ENCODE results near the gene MED13L.
A peak's percentile ranks its signal among the peaks of the same experiment; 100 is the strongest.

The MED13L gene

DNA sequence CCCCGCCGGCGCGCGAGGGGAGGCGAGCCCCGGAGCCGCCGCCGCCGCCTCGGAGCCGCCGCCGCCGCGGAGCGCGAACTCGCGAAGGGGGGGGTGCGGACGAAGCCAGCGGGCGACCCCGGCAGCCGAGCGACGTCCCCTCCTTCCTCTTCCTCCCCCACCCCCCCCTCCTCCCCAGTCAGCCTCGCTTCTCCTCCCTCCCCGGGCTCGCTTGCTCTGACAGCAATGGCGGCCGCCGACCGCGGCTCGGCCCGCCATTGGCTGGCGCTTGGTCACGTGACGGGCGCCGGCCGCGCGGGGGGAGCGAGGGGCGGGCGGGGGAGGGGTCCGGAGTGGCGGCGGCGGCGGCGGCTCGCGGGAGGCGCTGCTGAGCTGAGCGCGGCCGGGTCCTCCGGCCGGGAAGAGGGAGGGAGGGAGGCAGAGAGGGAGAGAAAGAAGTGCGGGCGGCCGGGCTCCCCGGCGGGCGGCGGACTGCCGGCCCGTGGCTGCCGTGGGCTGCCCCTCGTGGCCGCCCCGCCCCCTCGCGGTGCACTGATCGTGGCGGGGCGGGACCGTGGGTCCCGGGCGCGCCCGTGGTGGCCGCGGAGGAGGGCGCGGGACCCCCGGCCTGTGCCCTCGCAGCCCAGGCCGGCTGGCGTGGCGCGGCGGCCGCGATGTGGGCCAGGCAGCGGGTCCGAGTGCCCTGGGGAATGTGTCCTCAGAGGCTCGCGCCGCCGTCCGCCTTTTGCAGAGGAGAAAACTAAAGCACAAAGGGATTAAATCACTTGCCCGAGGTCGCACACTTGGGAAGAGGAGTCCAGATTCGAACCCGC lies at the start of gene MED13L:
MED13L (minus strand) TSS at position 227 of the 812 bp plus-strand sequence. CDS start 562 bp downstream, outside the sequence.
- DNase-seq = peak; percentile 50 to 94 (median 88)
- intact Hi-C loops (cut with DNase I) = loop anchor here (5.0 to 10.0 kb wide), 2 partner anchors 325 to 427 kb away; no protein-coding TSS in a partner anchor

DNA sequence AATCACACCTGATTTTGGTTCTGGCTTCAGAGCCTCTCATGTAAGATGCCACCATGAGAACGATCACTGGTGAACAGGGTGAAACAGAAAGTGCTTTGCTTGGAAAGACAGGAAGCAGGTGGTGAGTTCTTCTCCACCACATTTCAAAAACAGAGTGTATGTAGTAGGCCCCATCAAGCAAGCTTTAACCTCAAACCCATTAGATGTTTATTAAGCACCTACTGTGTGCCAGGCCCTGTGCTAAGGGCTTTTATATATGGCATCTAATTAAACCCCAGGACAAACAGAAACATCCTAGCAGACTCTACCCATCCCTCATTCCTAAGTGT lies 47.8 kb upstream of the MED13L start:
- intact Hi-C loops (cut with DNase I) = no loop called here
- DNase-seq = no peak

DNA sequence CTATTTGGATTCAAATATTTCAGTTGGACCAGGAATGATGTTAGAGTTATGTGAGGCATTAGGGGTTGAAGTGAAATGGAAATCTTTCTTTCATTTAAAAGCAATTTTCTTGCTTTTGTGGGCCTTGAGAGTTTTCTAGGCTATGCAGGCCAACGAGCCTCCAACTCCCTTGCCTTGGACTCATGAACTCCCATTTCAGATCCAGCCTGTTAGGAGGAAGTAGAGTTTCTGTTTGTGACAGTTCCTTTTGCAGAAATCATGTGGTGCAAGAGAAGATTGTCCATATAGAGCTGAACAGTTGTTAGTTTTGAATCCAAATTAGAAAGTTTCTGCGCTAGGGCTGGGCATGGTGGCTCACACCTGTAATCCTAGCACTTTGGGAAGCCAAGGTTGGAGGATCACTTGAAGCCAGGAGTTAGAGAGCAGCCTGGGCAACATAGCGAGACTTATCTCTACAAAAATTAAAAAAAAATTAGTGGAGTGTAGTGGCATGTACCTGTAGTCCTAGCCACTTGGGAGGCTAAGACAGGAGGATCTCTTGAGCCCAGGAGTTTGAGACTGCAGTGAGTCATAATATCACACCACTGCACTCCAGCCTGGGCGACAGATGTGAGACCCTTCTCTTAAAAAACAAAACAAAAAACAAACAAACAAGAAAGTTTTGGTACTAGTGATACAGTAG lies 47.3 kb upstream of the MED13L start:
- intact Hi-C loops (cut with DNase I) = no loop called here
- peak in 1 of 42 donors; percentile 4 for DNase-seq

DNA sequence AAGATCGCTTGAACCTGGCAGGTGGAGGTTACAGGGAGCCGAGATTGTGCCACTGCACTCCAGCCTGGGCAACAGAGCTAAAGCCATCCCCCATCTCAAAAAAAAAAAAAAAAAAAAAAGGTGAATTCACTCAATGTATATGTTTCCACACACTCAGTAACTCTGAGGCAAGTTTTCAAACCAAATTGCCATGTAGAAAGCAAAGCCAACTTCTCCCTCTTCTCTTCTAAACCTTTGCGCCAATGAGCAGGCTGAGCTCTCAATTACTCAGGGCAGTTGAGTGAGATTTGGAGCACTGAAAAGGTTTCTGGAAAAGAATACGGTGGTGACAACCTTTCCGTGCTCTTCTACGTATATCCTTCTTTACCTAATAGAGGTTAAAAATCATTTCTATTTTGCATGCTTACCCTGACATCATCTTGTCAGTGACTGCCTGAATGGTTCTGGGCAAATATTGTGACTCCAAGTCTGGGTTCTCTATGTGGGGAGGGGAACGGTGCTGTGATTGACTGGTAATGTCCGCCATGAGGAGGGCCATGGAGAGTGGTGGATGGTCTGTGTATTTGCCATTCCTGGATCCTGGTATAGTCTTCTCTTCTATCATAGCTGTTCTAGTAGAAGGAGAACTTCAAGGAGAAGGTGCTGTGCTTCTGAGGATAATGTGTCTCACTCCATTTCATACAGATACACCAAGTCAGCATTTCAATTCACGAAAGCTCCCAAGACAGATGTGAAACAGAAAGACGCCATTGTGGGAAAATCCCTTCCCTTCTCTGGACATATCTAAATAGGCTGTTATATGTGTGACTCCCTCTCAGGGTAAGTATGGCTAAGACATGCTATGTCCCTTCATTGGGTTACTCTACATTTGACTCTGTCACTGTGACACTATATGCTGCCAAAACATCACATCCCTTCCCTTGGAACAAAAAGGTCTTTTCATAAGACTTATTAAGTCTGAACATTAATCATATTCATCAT lies 46.2 kb upstream of the MED13L start:
- intact Hi-C loops (cut with DNase I) = no loop called here
- DNase-seq = no peak

DNA sequence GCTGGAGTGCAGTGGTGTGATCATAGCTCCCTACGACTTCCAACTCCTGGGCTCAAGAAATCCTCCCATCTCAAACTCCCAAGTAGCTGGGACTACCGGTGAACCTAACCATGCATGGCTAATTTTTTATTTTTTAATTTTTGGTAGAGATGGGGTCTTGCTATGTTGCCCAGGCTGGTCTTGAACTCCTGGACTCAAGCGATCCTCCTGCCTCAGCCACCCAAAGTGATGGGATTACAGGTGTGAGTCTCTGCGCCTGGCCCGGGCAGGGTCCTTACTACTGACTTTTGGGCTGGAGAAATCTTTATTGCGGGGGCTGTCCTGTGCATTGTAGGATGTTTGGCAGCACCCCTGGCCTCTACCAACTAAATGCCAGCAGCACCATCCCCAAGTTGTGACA lies 44.4 kb upstream of the MED13L start:
- intact Hi-C loops (cut with DNase I) = no loop called here
- no peak for DNase-seq

DNA sequence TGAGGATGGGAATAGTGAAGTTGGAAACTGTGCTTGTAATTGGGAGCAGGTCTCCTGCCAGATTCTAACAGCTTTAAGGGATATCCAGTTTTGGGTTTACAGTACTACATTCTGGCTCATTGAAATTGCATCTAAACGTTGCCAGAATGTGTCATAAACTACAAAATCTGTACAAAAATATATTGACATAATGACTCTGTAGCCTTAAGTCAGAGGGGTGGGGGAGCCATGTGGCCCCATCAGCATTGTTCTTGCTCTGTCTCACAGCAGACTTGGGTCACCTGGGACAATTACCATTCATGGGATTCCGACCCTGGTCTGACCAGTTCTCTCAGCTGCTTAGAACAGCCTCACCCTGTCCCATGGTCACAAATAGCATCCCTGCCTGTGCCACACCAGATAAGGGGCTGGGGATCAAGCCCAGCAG lies 43.3 kb upstream of the MED13L start:
- no peak for DNase-seq
- intact Hi-C loops (cut with DNase I) = no loop called here

DNA sequence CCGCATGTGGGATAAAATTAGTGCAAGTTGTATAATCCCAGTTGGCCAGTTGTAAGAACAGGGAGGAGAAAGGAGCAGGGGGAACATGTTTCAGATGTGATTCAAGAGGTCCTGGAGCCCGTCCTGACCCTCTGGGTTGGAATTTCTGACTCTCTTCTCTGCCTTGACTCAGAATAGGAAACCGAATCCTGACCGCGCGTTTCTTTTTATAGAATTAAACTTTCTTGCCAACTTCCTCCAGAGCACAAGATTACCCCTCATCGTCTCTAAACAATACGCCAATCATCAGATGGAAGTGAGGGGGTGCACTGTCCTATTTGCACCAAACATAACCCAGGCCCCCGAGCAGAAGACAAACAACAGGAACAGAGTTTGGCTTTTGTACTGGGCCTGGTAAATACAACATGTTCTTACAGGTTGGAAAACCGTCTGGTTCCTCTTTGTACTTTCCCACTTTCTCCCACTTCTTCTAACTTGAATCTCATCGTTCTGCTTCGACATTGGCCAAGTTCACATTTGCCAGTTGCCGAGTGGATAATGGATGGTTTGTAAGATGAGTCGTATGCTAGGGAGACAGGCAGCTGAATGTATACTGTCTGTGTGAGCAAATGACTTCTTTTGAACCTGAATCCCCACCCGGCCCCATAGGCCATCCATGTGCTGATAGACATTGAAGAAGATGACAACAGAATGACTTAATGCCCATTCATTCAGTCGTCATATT lies 42.6 kb upstream of the MED13L start:
- intact Hi-C loops (cut with DNase I) = no loop called here
- peak in 11 of 42 donors; percentile 5 to 49 (median 17) for DNase-seq

DNA sequence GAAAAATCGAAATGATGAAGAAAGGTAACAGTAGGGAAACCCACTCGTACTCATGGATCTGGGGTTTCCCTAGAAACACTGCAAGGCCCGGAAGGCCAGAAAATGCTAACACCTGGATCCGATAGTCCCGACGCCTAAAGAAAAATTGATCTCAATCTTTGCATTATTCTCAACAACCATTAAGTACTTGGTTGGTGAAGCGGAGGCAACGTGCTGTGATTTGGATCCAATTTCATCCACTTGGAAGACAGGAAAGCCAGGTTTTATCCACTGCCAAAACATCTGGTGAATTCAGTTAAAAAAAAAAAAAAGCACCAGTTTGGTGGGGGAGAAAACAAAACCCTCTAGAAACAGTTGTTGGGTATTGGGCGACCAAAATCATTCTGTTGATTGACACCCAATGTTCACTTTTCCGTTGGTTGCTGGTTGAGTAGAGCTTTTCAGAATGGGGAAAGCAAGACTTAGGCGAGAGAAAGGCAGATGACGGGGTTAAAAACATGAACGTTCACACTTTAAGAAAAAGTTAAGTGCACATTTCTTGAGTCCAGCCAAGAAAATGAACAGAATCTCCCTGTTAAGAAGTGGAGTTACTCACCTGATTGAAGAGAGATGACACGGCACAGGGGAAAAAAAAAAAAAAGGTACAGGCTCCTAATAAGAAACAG lies 41.9 kb upstream of the MED13L start:
- DNase-seq = no peak
- intact Hi-C loops (cut with DNase I) = no loop called here

DNA sequence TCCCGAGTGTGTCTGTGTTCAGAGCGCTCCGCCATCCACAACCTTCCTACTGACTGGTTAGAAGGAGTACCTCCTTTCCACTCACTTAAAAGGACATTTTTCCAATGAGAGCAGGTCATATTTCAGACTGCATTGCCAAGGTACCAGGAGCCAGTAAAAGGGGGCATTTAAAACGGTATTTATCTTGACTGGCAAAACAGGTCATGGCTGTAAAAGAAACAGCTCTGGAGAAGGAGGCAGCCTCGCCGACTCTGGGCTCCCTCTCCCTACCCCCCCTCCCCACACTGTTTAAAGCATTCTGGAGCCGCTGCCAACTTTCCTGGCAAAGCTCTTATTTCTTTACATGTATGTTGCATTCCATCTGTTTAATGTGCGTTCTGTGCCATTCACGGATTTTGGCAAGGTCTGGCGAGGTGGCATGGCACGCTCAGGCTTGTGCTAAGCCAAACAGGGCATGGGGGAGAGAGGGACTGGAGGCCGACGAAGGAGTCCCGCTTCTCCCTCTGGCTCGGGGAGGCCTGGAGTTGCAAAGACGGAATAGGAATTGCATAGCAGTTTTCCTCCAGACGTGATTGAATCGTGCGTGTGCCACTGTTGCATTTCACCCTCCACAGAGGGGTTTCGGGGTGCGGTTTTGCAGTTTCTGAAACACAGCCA lies 41.2 kb upstream of the MED13L start:
- DNase-seq = no peak
- intact Hi-C loops (cut with DNase I) = no loop called here

DNA sequence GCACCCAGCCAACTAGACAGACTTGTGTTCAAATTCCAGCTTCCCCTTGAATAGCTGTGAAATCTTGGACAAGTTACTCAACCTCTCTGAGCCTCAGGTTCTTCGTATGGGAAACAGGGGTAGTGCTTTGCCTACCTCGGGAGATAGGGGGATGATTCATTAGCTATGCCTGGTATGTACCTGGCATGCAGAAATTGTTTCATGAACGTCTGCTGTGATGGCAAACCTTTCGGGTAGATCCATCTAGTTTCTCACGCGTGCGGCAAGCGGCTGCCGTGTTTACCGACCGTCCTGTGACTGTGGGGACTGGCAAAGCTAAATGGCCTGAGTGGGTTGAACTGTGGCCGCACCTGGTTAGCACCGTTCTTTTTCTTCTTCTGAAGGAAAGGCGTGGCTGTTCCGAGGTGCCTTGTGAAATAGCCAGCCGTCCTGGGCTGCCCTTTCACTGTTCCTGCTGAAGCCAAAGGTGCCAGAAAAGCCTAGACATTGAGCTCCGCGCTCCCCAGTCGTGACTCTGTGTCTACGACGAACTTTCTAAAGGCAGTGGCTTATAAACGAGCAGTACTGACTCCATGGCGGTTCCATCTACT lies 40.6 kb upstream of the MED13L start:
- DNase-seq = no peak
- intact Hi-C loops (cut with DNase I) = no loop called here

DNA sequence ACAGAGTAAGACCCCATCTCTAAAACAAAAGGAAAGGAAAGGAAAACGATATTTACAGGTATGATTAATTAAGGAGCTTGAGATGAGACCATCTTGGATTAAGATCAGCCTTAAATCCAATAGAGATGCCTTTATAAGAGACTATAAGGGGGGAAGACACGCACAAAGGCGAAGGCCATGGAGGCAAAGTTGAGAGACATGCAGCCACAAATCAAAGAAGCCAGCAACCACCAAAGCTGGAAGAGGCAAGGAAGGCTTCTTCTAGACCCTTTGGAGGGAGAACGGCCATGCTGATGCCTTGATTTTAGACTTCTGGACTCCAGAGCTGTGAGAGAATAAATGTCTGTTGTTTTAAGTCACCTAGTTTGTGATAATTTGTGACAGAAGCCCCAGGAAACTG lies 39.6 kb upstream of the MED13L start:
- no peak for DNase-seq
- intact Hi-C loops (cut with DNase I) = no loop called here

DNA sequence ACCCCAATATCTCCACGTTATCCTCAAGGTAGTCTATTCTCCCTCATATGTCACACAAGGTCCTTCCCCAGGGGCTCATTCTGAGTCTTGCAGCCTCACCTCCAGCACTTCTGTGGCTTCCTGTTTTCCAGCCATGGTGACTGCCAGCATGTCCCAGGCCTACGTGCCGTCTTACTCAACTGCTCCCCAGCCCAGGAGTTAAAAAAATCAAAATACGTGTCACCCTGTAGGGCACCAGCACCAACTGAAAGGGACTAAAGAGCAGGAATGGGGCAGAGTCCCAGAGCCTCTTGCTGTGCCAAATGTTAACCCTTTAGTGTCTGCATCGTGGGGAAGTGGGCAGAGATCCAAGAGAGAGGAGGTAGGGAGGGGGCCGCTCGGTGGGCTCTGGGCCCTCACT lies 37.0 kb upstream of the MED13L start:
- intact Hi-C loops (cut with DNase I) = no loop called here
- no peak for DNase-seq

DNA sequence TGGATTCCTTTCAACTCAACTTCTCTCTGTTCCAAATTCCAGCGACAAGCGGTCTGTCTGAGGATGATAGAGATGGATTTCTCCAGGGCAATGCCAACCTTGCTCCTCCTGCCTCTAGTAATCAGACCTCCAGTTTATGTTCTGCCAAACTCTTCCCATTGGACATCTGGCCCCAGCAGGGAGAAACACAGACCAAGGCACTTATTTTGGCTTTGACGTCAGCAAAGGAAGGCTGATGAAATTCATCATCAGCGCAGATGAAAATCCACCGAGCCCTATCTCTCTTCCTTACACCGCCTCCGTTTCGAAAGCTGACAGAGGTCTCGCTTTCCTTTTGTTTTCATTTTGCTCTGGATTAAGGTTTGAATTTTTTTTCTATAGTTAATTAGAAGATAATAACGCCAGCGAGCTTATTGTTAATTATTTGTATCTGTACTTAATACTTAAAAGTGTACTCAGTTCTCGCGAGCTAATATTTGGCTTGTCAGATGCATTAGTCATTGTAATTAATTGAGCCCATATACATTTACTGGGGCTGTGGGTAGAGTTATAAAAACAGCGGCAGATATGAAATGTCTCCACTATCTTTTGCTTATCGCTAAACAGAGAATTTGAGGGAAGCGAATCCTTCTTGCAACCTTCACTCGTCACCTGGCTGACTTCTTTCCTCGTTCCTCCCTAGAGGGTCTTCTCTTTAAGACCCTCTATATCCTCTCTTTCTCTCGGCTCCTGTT lies 35.9 kb upstream of the MED13L start:
- intact Hi-C loops (cut with DNase I) = no loop called here
- no peak for DNase-seq

DNA sequence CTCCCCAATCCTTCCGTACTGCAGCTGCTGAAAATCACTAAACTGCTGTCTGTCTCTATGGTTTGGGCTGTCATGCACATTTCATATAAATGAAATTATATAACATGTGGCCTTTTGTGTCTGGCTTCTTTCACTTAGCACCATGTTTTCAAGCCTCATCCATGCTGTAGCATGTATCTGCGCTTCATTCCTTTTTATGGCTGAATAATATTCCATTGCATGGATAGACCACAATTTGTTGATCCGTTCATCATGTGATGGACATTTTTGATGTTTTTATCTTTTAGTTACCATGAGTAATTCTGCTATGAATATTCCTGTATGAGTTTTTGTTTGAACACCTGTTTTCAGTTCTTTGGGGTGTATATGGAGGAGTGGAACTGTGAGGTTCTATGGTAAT lies 32.6 kb upstream of the MED13L start:
- intact Hi-C loops (cut with DNase I) = no loop called here
- no peak for DNase-seq

DNA sequence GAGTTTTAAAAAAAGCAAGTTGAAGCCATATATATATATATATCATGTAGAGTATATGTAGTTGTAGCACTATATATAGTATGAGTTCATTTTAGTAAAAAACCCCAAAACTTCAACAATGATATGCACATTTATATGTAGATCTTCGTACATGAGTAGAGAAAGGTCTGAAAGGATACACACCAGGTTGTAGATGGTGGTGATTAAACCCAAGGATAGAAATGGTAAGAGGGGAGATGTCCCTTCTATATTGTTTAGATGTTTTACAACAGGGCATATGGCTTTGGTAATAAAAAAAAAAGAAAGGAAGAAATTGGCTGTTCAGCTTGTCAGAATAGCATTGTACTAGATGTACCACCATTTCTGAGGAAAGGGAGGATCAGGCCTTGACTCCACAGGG lies 31.9 kb upstream of the MED13L start:
- intact Hi-C loops (cut with DNase I) = no loop called here
- no peak for DNase-seq

DNA sequence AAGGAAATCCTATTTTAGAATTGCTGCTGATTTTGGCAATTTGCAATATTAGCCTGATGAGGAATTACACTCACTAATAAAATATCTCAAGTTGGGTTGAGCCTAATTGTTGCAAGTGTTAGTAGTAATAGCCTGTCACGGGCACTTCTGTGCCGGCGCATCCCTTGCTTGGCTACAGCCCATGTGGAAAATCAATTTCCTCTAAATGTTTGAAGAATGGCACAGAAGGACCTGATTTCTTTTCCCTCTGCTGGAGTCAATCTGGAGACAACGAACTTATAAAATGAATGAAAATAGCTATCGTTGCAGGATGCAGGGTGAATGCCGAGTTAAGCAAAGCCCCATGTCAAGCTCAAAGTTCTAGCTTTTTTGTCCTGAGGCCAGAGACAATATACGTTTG lies 31.2 kb upstream of the MED13L start:
- intact Hi-C loops (cut with DNase I) = no loop called here
- DNase-seq = no peak

DNA sequence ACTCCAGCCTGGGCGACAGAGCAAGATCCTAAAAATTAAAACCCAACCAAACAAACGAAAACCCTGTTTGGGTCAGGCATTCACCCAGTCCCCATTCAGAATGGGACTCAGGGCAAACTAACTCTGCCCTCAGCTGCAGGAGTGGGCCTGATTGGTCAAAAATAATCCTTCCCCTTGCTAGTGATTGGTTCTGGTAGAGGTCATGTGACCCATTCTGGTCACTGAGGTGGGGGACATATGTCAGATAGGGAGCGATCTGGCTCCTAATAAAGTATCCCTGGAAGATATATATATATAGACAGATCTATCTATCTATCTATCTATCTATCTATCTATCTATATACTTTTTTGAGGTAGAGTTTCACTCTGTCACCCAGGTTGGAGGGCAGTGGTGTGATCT lies 29.5 kb upstream of the MED13L start:
- intact Hi-C loops (cut with DNase I) = no loop called here
- no peak for DNase-seq

All from head of caudate nucleus (tissue), 42 donors.